Loucy (cell line): ENCODE results near the gene SDK2.

ENCODE experiments used
- H2AFZ ChIP-seq: fragments of 200-600 bp; sonication (generic); 2 replicates; pipeline ENCODE4 v1.6.0; 2016; ENCODE audit warnings: antibody characterized with exemption, mild to moderate bottlenecking, low read length, moderate library complexity
- H3F3A ChIP-seq: fragments of 200-600 bp; 2 replicates; pipeline ENCODE4 v1.6.0; 2016; ENCODE audit warnings: antibody characterized with exemption, low read depth, mild to moderate bottlenecking
- H3K27me3 ChIP-seq: fragments of 200-600 bp; sonication (generic); 2 replicates; pipeline ENCODE4 v1.6.1; 2014; ENCODE audit warnings: low read length, mild to moderate bottlenecking; ENCODE audit not compliant: insufficient read depth, poor library complexity, severe bottlenecking
- H3K36me3 ChIP-seq: fragments of 200-600 bp; sonication (generic); 2 replicates; pipeline ENCODE4 v1.6.1; 2016; ENCODE audit warnings: low read length; ENCODE audit not compliant: insufficient read depth
- H3K4me1 ChIP-seq: fragments of 200-600 bp; sonication (generic); 2 replicates; pipeline ENCODE4 v1.5.1; 2014; ENCODE audit warnings: low read length, mild to moderate bottlenecking; ENCODE audit not compliant: insufficient read depth, poor library complexity, severe bottlenecking
- H3K4me2 ChIP-seq: fragments of 200-600 bp; sonication (generic); 2 replicates; pipeline ENCODE4 v1.6.0; 2014; ENCODE audit warnings: antibody characterized with exemption, low read length, low read depth, mild to moderate bottlenecking; ENCODE audit not compliant: poor library complexity, severe bottlenecking
- H3K4me3 ChIP-seq: fragments of 200-600 bp; sonication (generic); 2 replicates; pipeline ENCODE4 v1.5.1; 2014; ENCODE audit warnings: low read length, mild to moderate bottlenecking, mixed read lengths; ENCODE audit not compliant: poor library complexity, severe bottlenecking
- H3K79me2 ChIP-seq: fragments of 200-600 bp; sonication (generic); 2 replicates; pipeline ENCODE4 v1.6.1; 2014; ENCODE audit warnings: low read length; ENCODE audit not compliant: insufficient read depth
- H3K9ac ChIP-seq: fragments of 200-600 bp; sonication (generic); 2 replicates; pipeline ENCODE4 v1.6.0; 2014; ENCODE audit warnings: mild to moderate bottlenecking, low read depth, low read length, moderate library complexity; ENCODE audit not compliant: poor library complexity, severe bottlenecking
- H3K9me2 ChIP-seq: fragments of 200-600 bp; sonication (generic); replicated peaks from 2 replicates; pipeline ENCODE4 v1.6.1; 2016; ENCODE audit warnings: low read depth, low read length, mixed read lengths
- H3K9me3 ChIP-seq: fragments of 200-600 bp; sonication (generic); 2 replicates; pipeline ENCODE4 v1.6.1; 2014; ENCODE audit warnings: mild to moderate bottlenecking, antibody characterized with exemption, low read length, low read depth; ENCODE audit not compliant: insufficient read depth
- H4K20me1 ChIP-seq: fragments of 200-600 bp; sonication (generic); 2 replicates; pipeline ENCODE4 v1.6.0; 2014; ENCODE audit warnings: antibody characterized with exemption, low read length, mild to moderate bottlenecking; ENCODE audit not compliant: insufficient read depth, poor library complexity, severe bottlenecking
- CTCF ChIP-seq: fragments of 200-600 bp; sonication (generic); conservative IDR thresholded peaks from 2 replicates; pipeline ENCODE4 v1.5.1; 2014; ENCODE audit warnings: mild to moderate bottlenecking, antibody characterized with exemption, low read length
- EZH2phosphoT487 ChIP-seq: fragments of 200-600 bp; IDR thresholded peaks from 2 replicates; pipeline ENCODE4 v1.6.1; 2018; ENCODE audit warnings: antibody characterized with exemption, mild to moderate bottlenecking, moderate library complexity, borderline replicate concordance

The SDK2 gene

GRCh38 chr17:73493956-73494926, 150.0 kb downstream of the SDK2 start:
- H3K9ac ChIP-seq: no peak overlapping the region
- H3K4me3 ChIP-seq: no peak overlapping the region
- H3K9me2 ChIP-seq: no peaks in the 10 kb centered on the region
- H3K9me3 ChIP-seq: no peaks in the 10 kb centered on the region
- H3K36me3 ChIP-seq: no peaks in the 10 kb centered on the region; the same call in 1 of the 2 replicates
- TF ChIP-seq CTCF: no peak
- TF ChIP-seq EZH2phosphoT487: no peak
- H3K4me2 ChIP-seq: no peak overlapping the region
- H3K4me1 ChIP-seq: peaks cover 1% of the 10 kb centered on the region
- no peaks in the 10 kb centered on the region for H3F3A ChIP-seq
- H3K79me2 ChIP-seq: no peaks in the 10 kb centered on the region
- H4K20me1 ChIP-seq: no peaks in the 10 kb centered on the region
- H3K27me3 ChIP-seq: no peaks in the 10 kb centered on the region
- no peak overlapping the region for H2AFZ ChIP-seq

GRCh38 chr17:73492821-73493814, 151.1 kb downstream of the SDK2 start:
- H3K9me3 ChIP-seq: no peaks in the 10 kb centered on the region
- no peak overlapping the region for H3K4me2 ChIP-seq
- peaks cover 6% of the 10 kb centered on the region for H3K4me1 ChIP-seq
- H3F3A ChIP-seq: no peaks in the 10 kb centered on the region
- no peaks in the 10 kb centered on the region for H4K20me1 ChIP-seq
- H3K4me3 ChIP-seq: no peak overlapping the region
- no peaks in the 10 kb centered on the region; the same call in 1 of the 2 replicates for H3K36me3 ChIP-seq
- no peaks in the 10 kb centered on the region for H3K27me3 ChIP-seq
- no peaks in the 10 kb centered on the region for H3K9me2 ChIP-seq
- no peaks in the 10 kb centered on the region for H3K79me2 ChIP-seq
- TF ChIP-seq CTCF (no peak), EZH2phosphoT487 (no peak)
- no peak overlapping the region for H2AFZ ChIP-seq
- H3K9ac ChIP-seq: no peak overlapping the region

- Histone ChIP-seq H3K9ac (no peak overlapping the region), H3K4me3 (no peak overlapping the region), H3F3A (no peaks in the 10 kb centered on the region), H3K27me3 (no peaks in the 10 kb centered on the region), H3K79me2 (no peaks in the 10 kb centered on the region), H4K20me1 (no peaks in the 10 kb centered on the region), H3K36me3 (no peaks in the 10 kb centered on the region; the same call in 1 of the 2 replicates), H3K4me2 (no peak overlapping the region), H3K9me2 (no peaks in the 10 kb centered on the region), H2AFZ (no peak overlapping the region), H3K9me3 (no peaks in the 10 kb centered on the region), H3K4me1 (peaks cover 6% of the 10 kb centered on the region)
- no peak for TF ChIP-seq CTCF
- TF ChIP-seq EZH2phosphoT487: no peak
These were observed 152.0 kb downstream of the SDK2 start for GRCh38 chr17:73492125-73492820.
